Endothelial cell of umbilical vein (primary cell): ENCODE results near the gene GALNT1. TPM values are rescaled to one million over a fixed set of nuclear protein-coding genes. Genes with fewer than 3 reads are reported as not detected.
"Not testable (repeated sequence)": the region's sequence is repeated elsewhere in the genome, so short reads cannot be mapped to it uniquely, and the experiment has no call there.

Experiments used
- BruUV-seq: library from RNA; stranded (reverse); fragments of 400-500 nt; replicated peaks from 2 replicates; lab custom pipeline; 2021; lab: Mats Ljungman, UMichigan
- CTCF ChIA-PET: fragments of 300-600, 350-600 bp; sonication (Branson Sonifier 250); formaldehyde crosslinking; loops from one replicate; lab custom pipeline; 2021; ENCODE audit warnings: antibody characterized with exemption, inconsistent platforms; lab: Charles Lee
- POLR2A ChIA-PET: fragments of 300-600, 350-600 bp; sonication (Branson Sonifier 250); formaldehyde crosslinking; loops from one replicate; lab custom pipeline; 2021; ENCODE audit warnings: antibody characterized with exemption, inconsistent platforms; lab: Charles Lee
- DNase-seq: peaks from one replicate; pipeline ENCODE4 v3.0.0-alpha.2; 2011; ENCODE audit warnings: low read depth, low spot score
- FAIRE-seq: peaks from 2 replicates; lab custom pipeline; 2011; peaks lifted over from hg19 to GRCh38; lab: Jason Lieb, UNC
- H2AFZ ChIP-seq: 2 replicates; pipeline ENCODE4 v1.6.0; 2012; ENCODE audit warnings: low read depth, low read length, control low read depth, inconsistent platforms
- H3K27ac ChIP-seq: 2 replicates; pipeline ENCODE4 v1.5.1; 2011; ENCODE audit warnings: low read depth, mild to moderate bottlenecking, control low read depth, low read length, moderate library complexity; ENCODE audit not compliant: insufficient read depth
- H3K27me3 ChIP-seq, 2 experiments: 2 replicates each; pipeline versions ENCODE4 v1.6.0 to v1.6.1; 2011; ENCODE audit warnings: low read length in 2 of 2, mixed read lengths in 1 of 2; ENCODE audit not compliant: control insufficient read depth in 2 of 2, insufficient read depth in 2 of 2
- H3K36me3 ChIP-seq, 2 experiments: 2 replicates in 1 of 2; 3 replicates in 1 of 2; pipeline ENCODE4 v1.5.1; 2011; ENCODE audit warnings: low read length in 2 of 2, mild to moderate bottlenecking in 1 of 2, moderate library complexity in 1 of 2; ENCODE audit not compliant: control insufficient read depth in 2 of 2, insufficient read depth in 2 of 2; ENCODE audit errors: extremely low read depth in 1 of 2
- H3K4me1 ChIP-seq: 3 replicates; pipeline ENCODE4 v1.5.1; 2011; ENCODE audit warnings: mild to moderate bottlenecking, low read length; ENCODE audit not compliant: control insufficient read depth, insufficient read depth; ENCODE audit errors: extremely low read depth
- H3K4me2 ChIP-seq: 2 replicates; pipeline ENCODE4 v1.6.1; 2011; ENCODE audit warnings: low read length, control low read depth, mixed read lengths; ENCODE audit not compliant: insufficient read depth
- H3K4me3 ChIP-seq, 3 experiments: fragments of 200-600 bp in 1 of 3; sonication (generic), shearing (Covaris generic) in 1 of 3; replicated peaks in 1 of 3; 2 replicates each; pipeline ENCODE4 v1.5.1; 2011 to 2016; ENCODE audit warnings: control low read depth in 3 of 3, low read length in 3 of 3, mild to moderate bottlenecking in 2 of 3, inconsistent platforms in 1 of 3, low read depth in 1 of 3, moderate library complexity in 1 of 3; ENCODE audit not compliant: insufficient read depth in 1 of 3
- H3K79me2 ChIP-seq: 2 replicates; pipeline ENCODE4 v1.6.0; 2012; ENCODE audit warnings: low read length, inconsistent platforms; ENCODE audit not compliant: control insufficient read depth, insufficient read depth
- H3K9ac ChIP-seq: replicated peaks from 2 replicates; pipeline ENCODE3; 2011; ENCODE audit warnings: low read length, control low read depth; ENCODE audit not compliant: insufficient read depth; ENCODE audit errors: extremely low read depth
- H3K9me1 ChIP-seq: replicated peaks from 3 replicates; pipeline ENCODE4 v1.6.0; 2011; ENCODE audit warnings: mild to moderate bottlenecking, low read length; ENCODE audit not compliant: control insufficient read depth, insufficient read depth; ENCODE audit errors: extremely low read depth
- H3K9me3 ChIP-seq: replicated peaks from 2 replicates; pipeline ENCODE4 v1.5.1; 2012; ENCODE audit warnings: low read length, inconsistent platforms; ENCODE audit not compliant: control insufficient read depth, insufficient read depth
- H4K20me1 ChIP-seq: replicated peaks from 2 replicates; pipeline ENCODE3; 2011; ENCODE audit warnings: mild to moderate bottlenecking, low read length; ENCODE audit not compliant: control insufficient read depth, insufficient read depth; ENCODE audit errors: extremely low read depth
- CTCF ChIP-seq, 2 donors: IDR thresholded peaks; 1 replicate in 1 of 2; 2 replicates in 1 of 2; pipeline ENCODE4 v1.5.1; 2011; ENCODE audit warnings: low read length in 2 of 2, mild to moderate bottlenecking in 2 of 2, moderate library complexity in 2 of 2, control low read depth in 1 of 2, inconsistent platforms in 1 of 2, low read depth in 1 of 2; ENCODE audit not compliant: insufficient read depth in 1 of 2; ENCODE audit errors: extremely low read depth in 1 of 2
- EZH2 ChIP-seq: IDR thresholded peaks from 2 replicates; pipeline ENCODE4 v1.6.1; 2012; ENCODE audit warnings: borderline replicate concordance, low read depth, mild to moderate bottlenecking, moderate library complexity, low read length, inconsistent platforms; ENCODE audit not compliant: severe bottlenecking
- FOS ChIP-seq: IDR thresholded peaks from 2 replicates; pipeline ENCODE4 v1.6.1; 2011; ENCODE audit warnings: mild to moderate bottlenecking, low read length, moderate library complexity, borderline replicate concordance; ENCODE audit not compliant: insufficient read depth
- GATA2 ChIP-seq: IDR thresholded peaks from 2 replicates; pipeline ENCODE4 v1.7.0; 2011; ENCODE audit warnings: low read depth, mild to moderate bottlenecking, moderate library complexity, mixed read lengths, low read length; ENCODE audit not compliant: insufficient read length, insufficient read depth
- JUN ChIP-seq: IDR thresholded peaks from 2 replicates; pipeline ENCODE4 v1.6.1; 2011; ENCODE audit warnings: borderline replicate concordance, low read depth; ENCODE audit not compliant: insufficient read length, insufficient read depth
- MYC ChIP-seq: IDR thresholded peaks from one replicate; pipeline ENCODE4 v1.6.1; 2011; ENCODE audit warnings: mild to moderate bottlenecking, low read depth, low read length
- POLR2AphosphoS5 ChIP-seq: IDR thresholded peaks from 2 replicates; pipeline ENCODE4 v1.6.1; 2012; ENCODE audit warnings: low read depth, mild to moderate bottlenecking, control low read depth, low read length, moderate library complexity; ENCODE audit not compliant: insufficient read depth
- dilution Hi-C: fragments of 300-500 bp; cut with MboI; formaldehyde crosslinking; loops from one replicate; pipeline ENCODE4 v1.15.0; 2019; ENCODE audit warnings: low sequenced_read_pairs; ENCODE audit not compliant: extremely low pct_ligation_motif_present
- intact Hi-C: fragments of 100-400 bp; cut with micrococcal nuclease; formaldehyde crosslinking; loops from one replicate; pipeline ENCODE4 v1.10.0; 2022
- polyA plus RNA-seq, 4 experiments: library from polyadenylated mRNA; depleted of rRNA in 3 of 4; stranded (reverse) in 3 of 4; unstranded in 1 of 4; fragments of >200 nt; gene quantifications; 2 replicates each; pipeline versions ENCODE4 v1.2.1 to v1.2.3, GENCODE V29; 2011 to 2012; ENCODE audit warnings: missing spikeins in 1 of 4
- total RNA-seq: library from RNA; stranded (reverse); gene quantifications from 2 replicates; pipeline ENCODE4 v1.2.3, GENCODE V29; 2021

The GALNT1 gene
- total and polyA plus RNA-seq, 2 donors (not counting 3 experiments of a cell fraction or from before 2014, with no cell fraction given) = 89.9 to 360 TPM

- Histone ChIP-seq H4K20me1 (no peaks in the 10 kb centered on the region), H3K79me2 (no peaks in the 10 kb centered on the region), H3K9ac (no peak overlapping the region), H3K9me3 (no peaks in the 10 kb centered on the region), H3K27ac (no peak overlapping the region), H3K4me2 (no peak overlapping the region), H3K4me3 (no peak overlapping the region), H2AFZ (no peak overlapping the region), H3K4me1 (no peaks in the 10 kb centered on the region), H3K9me1 (no peaks in the 10 kb centered on the region), H3K27me3 (no peaks in the 10 kb centered on the region), H3K36me3 (no peaks in the 10 kb centered on the region)
- intact Hi-C loops = no loop called here
- dilution Hi-C loops = no loop called here
- DNase-seq (no peak), FAIRE-seq (no peak)
- ChIA-PET POLR2A (no interaction called here), CTCF (no interaction called here)
- TF ChIP-seq FOS = no peak
- no peak for TF ChIP-seq POLR2AphosphoS5
- no peak for TF ChIP-seq EZH2
- TF ChIP-seq JUN = no peak
- TF ChIP-seq CTCF (IDR thresholded peaks at IDR 0.05; ENCODE audit: extremely low read depth in 1 of 2, insufficient read depth in 1 of 2, low read depth in 1 of 2, low read length in 2 of 2) = no peak
- no peak for TF ChIP-seq MYC
- no peak for TF ChIP-seq GATA2
- no TSS peak for BruUV-seq
Observed at GRCh38 chr18:35573531-35573930, 8.0 kb upstream of the GALNT1 start.

- CTCF ChIA-PET, H3K4me3 ChIP-seq, BruUV-seq, H4K20me1 ChIP-seq, H3K27ac ChIP-seq, H2AFZ ChIP-seq, H3K79me2 ChIP-seq, dilution Hi-C loops, H3K27me3 ChIP-seq, H3K36me3 ChIP-seq, POLR2A ChIA-PET, H3K4me1 ChIP-seq, H3K9me1 ChIP-seq, intact Hi-C loops, FAIRE-seq, H3K9ac ChIP-seq, H3K9me3 ChIP-seq, H3K4me2 ChIP-seq, DNase-seq: not testable (repeated sequence)
Observed at GRCh38 chr18:35576240-35576845, 5.2 kb upstream of the GALNT1 start.
